A172 (cell line): ENCODE measurements around the gene ABT1. TPM values are rescaled to one million over a fixed set of nuclear protein-coding genes. Genes with fewer than 3 reads are reported as not detected.
A peak's percentile ranks its signal among the peaks of the same experiment; 100 is the strongest.
"Not testable (repeated sequence)": the region's sequence is repeated elsewhere in the genome, so short reads cannot be mapped to it uniquely, and the experiment has no call there.

Experiments used
- DNase-seq: peaks from one replicate; pipeline ENCODE4 v3.0.0-alpha.2; 2015; ENCODE audit warnings: low spot score
- total RNA-seq: library from RNA; depleted of rRNA; stranded (reverse); fragments of >200 nt; shearing (Covaris generic); gene quantifications from 2 replicates; pipeline ENCODE4 v1.2.3, GENCODE V29; 2014; rRNA removed

The ABT1 gene
- 18.9 and 20.4 TPM in 2 replicates for total RNA-seq

GRCh38 chr6:26596579-26597388 is at the start of gene ABT1:
Gene ABT1 (plus strand): TSS chr6:26596953. CDS start chr6:26596983, 30 bp downstream.
- DNase-seq = peak; percentile 95

GRCh38 chr6:26547363-26547762 is 49.4 kb upstream of the ABT1 start:
- not testable (repeated sequence) for DNase-seq

GRCh38 chr6:26550250-26550993 is 46.3 kb upstream of the ABT1 start:
- DNase-seq = no peak

- DNase-seq = peak; percentile 6
Measured at GRCh38 chr6:26552205-26552604, 44.5 kb upstream of the ABT1 start.

GRCh38 chr6:26552640-26553188 is 44.0 kb upstream of the ABT1 start:
- DNase-seq = no peak

- DNase-seq = peak; percentile 81
Measured at GRCh38 chr6:26553264-26553634, 43.5 kb upstream of the ABT1 start.

- DNase-seq = peak; percentile 90
Measured at GRCh38 chr6:26553635-26554446, 42.9 kb upstream of the ABT1 start.

- no peak for DNase-seq
Measured at GRCh38 chr6:26554447-26554696, 42.4 kb upstream of the ABT1 start.

GRCh38 chr6:26554697-26555504 is 41.9 kb upstream of the ABT1 start:
- peak; percentile 72 for DNase-seq

- peak; percentile 6 for DNase-seq
Measured at GRCh38 chr6:26555505-26556262, 41.1 kb upstream of the ABT1 start.

GRCh38 chr6:26556263-26557070 is 40.3 kb upstream of the ABT1 start:
- DNase-seq = peak; percentile 90

- DNase-seq = no peak
Measured at GRCh38 chr6:26561533-26562466, 35.0 kb upstream of the ABT1 start.

GRCh38 chr6:26563488-26563887 is 33.3 kb upstream of the ABT1 start:
- no peak for DNase-seq

GRCh38 chr6:26568601-26569432 is 27.9 kb upstream of the ABT1 start:
- DNase-seq = peak; percentile 95

- DNase-seq = no peak
Measured at GRCh38 chr6:26569433-26569764, 27.4 kb upstream of the ABT1 start.

- DNase-seq = no peak
Measured at GRCh38 chr6:26570027-26570809, 26.5 kb upstream of the ABT1 start.
